ENCODE data around the gene CLTB.
A peak's percentile ranks its signal among the peaks of the same experiment; 100 is the strongest.

Gene CLTB

GRCh38 chr5:176400382-176401156 is 15.8 kb downstream of the CLTB start:
- DNase-seq: no peak

GRCh38 chr5:176397736-176398420 is 18.5 kb downstream of the CLTB start:
- DNase-seq: no peak

GRCh38 chr5:176396330-176396729 is 20.0 kb downstream of the CLTB start:
- no peak for DNase-seq

- no peak for DNase-seq
Measured at GRCh38 chr5:176394881-176395675, 21.3 kb downstream of the CLTB start.

- no peak for DNase-seq
Measured at GRCh38 chr5:176394096-176394495, 22.2 kb downstream of the CLTB start.

- no peak for DNase-seq
Measured at GRCh38 chr5:176392526-176392925, 23.8 kb downstream of the CLTB start.

- DNase-seq: no peak
Measured at GRCh38 chr5:176391999-176392398, 24.3 kb downstream of the CLTB start.

- DNase-seq: no peak
Measured at GRCh38 chr5:176391479-176391878, 24.9 kb downstream of the CLTB start.

GRCh38 chr5:176389135-176390123 is 26.9 kb downstream of the CLTB start:
- no peak for DNase-seq

- peak; percentile 84 for DNase-seq
Measured at GRCh38 chr5:176388444-176389134, 27.8 kb downstream of the CLTB start, which contains the start of the genes HIGD2A and NOP16. TSS of gene HIGD2A (plus strand) at chr5:176388751. CDS start at chr5:176388820, 69 bp downstream. TSS of gene NOP16 (minus strand) at chr5:176388598. CDS start at chr5:176388539, 59 bp downstream.

- no peak for DNase-seq
Measured at GRCh38 chr5:176388003-176388443, 28.3 kb downstream of the CLTB start.

- DNase-seq: no peak
Measured at GRCh38 chr5:176387384-176387925, 28.9 kb downstream of the CLTB start.

GRCh38 chr5:176386491-176386890 is 29.8 kb downstream of the CLTB start:
- DNase-seq: no peak

- DNase-seq: no peak
Measured at GRCh38 chr5:176384991-176385390, 31.3 kb downstream of the CLTB start.

GRCh38 chr5:176384366-176384930 is 31.9 kb downstream of the CLTB start:
- no peak for DNase-seq

GRCh38 chr5:176383961-176384360 is 32.4 kb downstream of the CLTB start:
- no peak for DNase-seq

- no peak for DNase-seq
Measured at GRCh38 chr5:176383248-176383905, 33.0 kb downstream of the CLTB start.

GRCh38 chr5:176382721-176383120 is 33.6 kb downstream of the CLTB start:
- no peak for DNase-seq

GRCh38 chr5:176381979-176382378 is 34.4 kb downstream of the CLTB start:
- no peak for DNase-seq

- no peak for DNase-seq
Measured at GRCh38 chr5:176381423-176381822, 34.9 kb downstream of the CLTB start.
